ENCODE measurements around the gene ETV4.

The ETV4 gene

DNA sequence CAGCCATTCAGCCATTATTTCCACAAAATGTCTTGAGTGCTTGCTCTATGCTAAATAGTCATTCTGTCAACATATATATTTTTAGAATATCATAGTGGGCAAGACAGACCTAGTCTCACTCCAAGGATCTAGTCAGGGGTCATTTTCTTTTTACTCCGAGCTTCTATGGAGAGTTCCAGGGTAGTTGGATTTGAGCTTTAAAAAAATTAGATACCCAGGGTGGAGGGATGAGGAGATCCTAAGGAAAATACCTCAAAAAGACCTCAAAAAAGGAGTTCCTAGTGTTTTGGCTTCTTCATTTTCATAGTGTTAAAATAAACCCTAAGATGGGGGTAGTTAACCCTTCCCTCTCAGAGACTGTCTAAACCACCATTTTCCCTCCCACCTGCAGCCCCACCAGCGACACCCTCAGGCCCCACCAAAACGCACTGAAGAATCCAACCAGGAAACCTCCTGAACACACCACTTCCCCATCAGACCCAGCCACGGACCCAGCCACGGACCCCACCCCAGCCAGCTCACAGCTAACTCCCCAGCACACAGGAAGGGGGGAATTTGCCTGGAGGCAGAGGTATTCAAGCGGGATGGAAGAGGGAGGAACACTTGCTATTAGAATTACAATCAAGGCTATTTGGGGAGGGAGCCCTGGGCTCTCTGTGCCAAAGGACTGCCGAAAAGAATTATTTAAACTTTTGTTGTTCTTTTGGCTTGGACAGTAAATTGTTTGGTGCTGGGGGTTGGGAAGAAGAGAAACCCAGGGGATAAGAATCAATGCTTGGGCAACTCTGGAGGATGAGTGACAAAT is 2.2 kb downstream of the ETV4 start:
- no peak for DNase-seq (ENCODE audit: low read depth)

DNA sequence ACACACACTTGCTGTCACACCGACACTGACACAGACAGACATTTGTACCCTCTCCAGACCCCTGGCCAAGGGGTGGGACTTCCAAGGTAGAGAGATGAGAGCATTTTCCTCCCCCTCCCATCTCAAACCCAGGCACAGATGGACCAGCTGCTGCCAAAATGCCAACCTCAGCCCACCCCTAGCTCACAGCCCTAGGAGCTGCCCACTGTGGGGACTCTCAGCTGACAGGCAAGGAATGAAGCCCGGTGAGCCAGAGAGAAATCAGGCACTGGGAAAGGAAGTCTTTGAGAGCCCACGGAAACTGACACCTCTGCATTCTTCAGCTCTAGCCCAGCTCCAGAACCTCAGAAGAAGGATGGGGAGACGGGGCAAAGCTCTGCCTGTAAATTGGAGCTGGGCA is 2.8 kb downstream of the ETV4 start:
- no peak for DNase-seq (ENCODE audit: low read depth)

DNA sequence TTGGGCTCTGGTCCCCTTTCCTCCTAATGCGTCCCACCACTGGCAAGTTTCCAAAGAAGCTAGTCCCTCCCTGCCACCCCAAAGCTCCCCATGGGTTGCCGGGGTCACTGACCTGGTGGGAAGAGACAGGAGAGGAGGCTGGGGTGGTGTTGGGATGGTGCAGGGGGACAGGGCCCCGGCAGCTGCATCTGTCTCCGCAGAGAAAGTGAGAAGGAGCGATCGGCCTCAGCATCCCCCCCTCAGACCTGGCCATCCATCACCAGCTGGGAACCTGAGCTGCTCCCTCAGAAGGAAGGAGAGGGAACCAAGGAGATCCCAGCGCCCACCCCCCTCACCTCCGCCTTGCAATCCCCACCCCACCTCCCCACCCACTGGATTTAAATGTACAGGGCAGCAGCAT is 3.3 kb downstream of the ETV4 start:
- no peak for DNase-seq (ENCODE audit: low read depth)

DNA sequence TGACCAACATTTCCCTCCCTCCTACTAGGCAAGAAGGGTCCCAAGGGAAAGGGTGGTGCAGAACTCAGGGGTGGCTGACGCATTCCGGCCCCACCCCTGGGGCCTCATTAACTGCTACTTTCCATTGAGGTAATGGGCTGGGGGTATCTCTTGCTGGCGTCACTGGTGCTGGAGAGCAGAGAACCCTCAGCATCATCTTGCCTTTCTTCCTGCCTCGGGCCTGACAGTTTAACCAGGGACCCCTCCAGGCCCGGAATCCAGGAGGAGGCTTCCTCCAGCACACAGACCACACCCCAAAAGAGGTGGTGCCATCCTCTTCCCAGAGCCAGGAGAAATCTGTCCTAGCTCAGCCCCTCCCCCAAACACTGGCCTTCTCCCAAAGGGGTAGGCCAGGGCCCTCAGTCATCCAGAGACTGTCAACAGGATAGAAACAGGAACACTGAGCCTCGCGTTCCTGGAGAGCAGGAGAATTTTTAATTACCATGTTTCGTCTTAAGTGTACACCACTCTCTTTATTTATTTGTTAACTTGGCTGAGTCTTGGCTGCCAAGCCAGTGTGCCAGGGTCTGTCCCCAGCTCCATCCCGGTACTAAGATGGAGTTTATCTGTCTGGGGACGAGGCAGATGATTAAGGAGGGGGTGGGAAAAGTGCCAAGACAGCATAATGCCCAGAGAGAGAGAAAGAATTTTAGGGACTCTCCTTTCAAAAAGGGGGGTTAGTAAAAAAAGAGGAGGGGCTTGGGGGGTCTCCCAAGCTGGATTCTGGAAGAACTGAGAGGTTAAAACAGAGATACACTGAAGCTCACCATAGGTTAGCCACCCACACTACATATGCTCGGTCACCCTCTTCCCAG is 5.1 kb downstream of the ETV4 start:
- DNase-seq (ENCODE audit: low read depth): no peak

DNA sequence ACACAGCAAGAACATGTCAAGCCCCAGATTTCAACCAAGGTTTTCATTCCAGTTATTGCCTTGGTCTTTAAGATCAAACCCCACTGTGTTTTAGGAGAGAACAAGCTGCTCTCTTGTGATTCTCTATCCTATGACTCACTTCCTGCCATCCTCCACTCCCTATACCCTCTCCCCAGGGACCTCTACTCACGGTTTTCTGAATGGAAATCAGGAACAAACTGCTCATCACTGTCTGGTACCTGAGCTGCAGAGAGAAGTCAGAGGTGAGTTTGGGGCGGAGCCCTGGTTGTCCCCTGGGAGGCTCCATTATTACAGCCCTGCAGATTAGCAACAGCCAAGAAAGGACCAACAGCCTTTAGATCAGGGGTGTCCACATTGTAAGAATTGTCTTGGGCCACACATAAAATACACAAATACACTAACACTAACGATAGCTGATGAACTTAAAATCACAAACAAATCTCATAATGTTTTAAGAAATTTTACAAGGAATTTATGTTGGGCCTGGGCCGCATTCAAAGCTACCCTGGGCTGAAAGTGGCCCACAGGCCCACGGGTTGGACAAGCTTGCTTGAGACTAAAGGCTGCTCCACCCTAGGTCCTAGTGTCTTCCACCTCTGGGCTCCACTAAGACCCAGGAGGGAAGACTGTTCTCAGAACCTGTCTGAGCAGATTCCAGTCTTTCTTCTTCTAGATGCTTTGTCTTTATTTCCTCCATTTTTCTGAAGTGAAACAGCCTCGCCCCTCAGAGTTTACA is 9.7 kb downstream of the ETV4 start:
- no peak for DNase-seq (ENCODE audit: low read depth)

DNA sequence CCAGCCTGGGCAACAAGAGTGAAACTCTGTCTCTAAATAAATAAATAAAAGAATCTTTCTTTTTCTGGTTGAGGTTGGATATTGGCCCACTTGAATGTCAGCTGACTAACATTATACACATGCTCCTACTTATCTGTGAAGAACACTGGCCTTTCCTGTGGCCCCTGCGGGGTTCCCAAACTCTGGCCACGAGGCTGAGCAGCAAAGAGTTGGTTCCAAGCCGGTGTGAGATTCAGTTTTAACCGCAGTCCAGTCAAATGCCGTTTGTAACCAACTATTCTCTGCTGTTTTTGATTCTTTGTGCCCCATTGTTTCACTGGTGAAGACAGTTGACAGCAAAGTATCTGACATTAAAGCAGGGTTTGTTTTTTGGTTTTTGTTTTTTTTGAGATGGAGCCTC is 11.2 kb downstream of the ETV4 start:
- no peak for DNase-seq (ENCODE audit: low read depth)

DNA sequence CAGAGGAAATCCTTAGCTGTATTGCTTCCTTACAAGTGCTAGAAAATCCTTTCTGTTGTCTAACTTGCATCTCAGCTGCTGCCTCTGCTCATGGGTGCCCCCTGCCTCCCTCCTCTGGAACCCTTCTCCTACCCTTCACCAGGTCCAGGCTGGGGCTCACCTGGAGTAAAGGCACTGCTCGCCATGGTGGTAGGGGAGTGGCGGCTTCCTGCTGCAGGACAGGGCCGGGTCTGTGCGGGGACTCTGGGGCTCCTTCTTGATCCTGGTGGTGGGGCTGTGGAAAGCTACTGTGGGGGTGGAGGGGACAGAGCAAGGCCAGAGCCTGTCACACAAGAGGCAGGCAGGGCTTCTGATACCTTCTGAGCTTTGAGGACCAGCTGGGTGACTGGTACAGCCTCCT is 12.4 kb downstream of the ETV4 start:
- no peak for DNase-seq (ENCODE audit: low read depth)

DNA sequence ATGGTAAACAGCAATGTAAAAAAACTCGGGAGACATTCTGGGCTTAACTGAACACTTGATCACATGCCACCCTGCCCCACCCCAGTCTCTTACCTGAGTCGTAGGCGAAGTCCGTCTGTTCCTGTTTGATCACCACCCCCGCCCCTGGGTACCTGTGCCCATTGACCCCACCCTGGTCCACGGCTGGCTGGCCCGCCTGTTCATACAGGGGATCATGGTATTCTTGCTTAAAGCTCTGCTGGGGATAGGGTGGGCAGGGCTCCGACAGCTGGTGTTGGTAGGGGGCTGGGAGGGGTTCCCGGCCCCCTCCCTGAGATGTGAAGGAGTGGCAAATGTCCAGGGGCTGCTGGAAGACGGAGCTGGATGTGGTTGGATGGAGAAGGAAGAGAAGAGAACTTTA is 13.6 kb downstream of the ETV4 start:
- DNase-seq (ENCODE audit: low read depth): no peak

DNA sequence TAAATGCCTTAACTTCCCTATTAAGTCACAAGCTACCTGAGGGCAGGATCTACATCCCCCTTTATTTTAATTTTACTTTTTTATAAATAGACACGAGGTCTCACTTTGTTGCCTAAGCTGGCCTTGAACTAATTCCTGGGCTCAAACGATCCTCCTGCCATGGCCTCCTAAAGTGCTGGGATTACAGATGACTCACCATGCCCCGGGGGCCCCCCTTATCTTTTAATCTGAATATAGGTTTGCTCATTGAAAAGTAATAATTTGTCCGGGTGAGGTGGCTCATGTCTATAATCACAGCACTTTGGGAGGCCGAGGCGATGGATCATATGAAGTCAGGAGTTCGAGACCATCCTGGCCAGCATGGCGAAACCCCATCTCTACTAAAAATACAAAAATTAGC is 14.2 kb downstream of the ETV4 start:
- DNase-seq (ENCODE audit: low read depth): no peak

DNA sequence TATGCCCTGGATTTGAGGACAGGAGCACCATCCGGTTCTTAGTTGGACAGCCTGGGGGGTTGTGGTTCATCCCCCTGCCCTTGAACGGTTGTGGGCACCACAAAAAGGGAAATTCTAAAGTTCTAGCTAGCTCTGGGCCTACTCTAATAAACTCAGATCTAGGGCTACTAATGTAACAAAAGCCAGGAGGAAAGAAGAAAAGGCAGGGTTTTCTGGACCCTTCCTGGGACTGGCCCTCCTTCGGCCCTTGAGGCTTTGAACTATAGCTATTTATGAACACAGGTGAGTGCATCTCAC is 15.1 kb downstream of the ETV4 start:
- no peak for DNase-seq (ENCODE audit: low read depth)

DNA sequence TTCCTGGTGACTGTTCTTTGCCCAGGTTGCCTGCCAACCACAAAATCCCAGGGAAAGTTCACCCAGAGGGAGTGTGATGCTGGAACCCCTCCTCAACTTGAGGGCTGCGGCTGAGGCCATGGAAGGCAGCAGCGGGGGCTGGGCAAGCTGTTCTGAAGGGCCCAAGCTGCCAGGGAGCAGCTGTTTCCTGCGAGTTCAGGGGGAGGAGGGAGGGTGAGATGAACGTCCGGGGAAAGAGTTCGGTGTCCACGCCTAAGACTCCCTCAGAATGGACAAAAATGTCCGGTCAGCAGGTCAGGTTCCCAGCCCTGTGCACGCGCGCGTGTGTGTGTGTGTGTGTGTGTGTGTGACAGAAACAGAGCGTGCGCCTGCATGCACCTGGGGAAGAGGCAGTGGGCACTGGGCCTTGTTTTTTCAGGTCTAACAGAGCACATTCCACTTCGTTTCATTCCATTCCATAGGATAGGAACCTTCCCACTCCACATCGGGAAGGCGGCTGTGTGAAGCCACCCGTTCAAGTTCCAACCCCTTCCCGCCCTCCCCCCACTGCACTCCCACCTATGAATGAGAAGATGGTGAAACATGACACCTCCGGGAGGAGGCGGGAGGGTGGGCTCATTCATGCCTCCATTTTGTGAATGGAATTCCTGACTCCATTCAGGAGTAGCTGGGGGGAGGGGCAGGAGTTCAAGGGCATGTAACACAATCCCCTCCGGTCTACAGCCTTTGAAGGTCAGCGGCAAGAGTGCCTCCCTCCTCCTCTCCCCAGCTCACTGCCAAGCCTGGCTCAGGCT is 15.7 kb downstream of the ETV4 start:
- no peak for DNase-seq (ENCODE audit: low read depth)

DNA sequence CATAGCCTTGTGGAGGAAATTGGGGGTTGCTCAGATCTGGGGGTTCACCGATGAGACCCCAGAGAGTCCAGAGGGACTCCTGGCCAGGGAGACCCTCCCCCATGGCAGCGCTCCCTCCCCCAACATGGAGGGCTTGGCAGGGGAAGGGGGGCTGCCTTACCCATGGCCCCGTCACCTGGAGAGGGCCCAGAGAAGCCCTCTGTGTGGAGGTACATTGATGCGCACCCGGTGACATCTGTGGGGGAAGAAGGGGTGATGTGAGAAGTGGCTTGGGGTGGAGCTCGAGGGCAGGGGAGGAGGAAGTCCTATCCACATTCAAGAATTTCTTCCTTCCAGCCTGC is 16.2 kb downstream of the ETV4 start:
- DNase-seq (ENCODE audit: low read depth): no peak

DNA sequence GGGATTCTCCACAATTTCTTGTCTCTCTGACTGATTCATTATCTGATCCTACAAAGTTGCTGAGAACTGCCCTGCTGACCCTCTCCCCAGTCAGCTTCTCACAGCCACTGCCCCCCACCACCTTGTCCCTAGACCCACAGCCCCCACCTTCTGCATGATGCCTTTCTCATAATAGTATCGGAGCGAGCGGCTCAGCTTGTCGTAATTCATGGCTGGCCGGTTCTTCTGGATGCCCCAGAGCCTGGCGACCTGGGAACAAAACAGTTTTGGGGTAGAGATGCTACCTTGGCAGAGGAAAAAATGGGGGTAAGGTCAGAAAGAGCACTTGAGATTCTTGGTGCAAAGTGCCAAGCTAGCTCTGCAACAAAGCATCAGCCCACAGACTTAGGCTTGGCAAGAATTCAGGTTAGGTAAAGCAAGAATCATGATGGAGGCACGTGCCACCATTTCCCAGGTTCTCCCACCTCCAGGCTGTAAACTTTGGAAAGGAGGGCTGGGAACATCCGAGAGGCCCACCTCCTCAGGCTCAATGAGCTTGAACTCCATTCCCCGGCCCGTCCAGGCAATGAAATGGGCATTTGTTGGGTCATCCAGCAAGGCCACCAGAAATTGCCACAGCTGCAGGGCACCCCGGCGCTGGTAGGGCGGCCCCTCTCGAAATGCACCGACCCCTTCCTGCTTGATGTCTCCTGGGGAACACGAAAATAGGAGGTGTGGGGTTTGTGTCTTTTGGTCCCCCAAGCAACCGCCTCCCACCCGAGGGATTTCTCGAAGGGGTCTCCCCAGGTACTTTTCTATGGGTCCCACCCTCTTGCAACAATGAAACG is 16.9 kb downstream of the ETV4 start:
- no peak for DNase-seq (ENCODE audit: low read depth)

DNA sequence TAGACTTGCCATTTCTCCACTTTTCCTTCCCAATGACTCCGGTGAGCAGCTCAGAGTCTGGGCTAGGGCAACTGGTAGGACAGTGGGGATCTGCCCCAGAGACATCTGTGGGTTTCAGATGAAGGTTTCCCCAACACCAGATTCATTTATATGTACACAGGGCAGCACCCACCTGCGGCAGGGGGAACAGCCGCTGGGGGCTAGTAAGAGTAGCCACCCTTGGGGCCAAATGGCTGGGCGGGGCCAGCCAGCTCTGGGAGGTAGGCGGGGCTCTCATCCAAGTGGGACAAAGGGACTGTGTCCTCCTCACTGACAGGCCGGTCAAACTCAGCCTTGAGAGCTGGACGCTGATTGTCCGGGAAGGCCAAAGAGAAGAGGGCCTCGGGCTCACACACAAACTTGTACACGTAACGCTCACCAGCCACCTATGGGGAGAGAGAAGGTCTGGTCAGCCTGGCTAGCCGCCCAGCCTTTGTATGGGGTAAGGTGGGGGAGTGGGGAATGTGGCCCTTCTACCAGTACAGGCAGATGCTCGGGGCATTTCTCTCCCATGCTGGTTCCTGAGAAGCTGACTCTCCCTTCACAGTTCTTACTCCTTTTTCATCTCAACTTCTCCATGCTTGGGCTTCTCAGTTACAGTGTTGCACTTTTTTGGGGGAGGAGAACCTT is 17.7 kb downstream of the ETV4 start:
- DNase-seq (ENCODE audit: low read depth): no peak

DNA sequence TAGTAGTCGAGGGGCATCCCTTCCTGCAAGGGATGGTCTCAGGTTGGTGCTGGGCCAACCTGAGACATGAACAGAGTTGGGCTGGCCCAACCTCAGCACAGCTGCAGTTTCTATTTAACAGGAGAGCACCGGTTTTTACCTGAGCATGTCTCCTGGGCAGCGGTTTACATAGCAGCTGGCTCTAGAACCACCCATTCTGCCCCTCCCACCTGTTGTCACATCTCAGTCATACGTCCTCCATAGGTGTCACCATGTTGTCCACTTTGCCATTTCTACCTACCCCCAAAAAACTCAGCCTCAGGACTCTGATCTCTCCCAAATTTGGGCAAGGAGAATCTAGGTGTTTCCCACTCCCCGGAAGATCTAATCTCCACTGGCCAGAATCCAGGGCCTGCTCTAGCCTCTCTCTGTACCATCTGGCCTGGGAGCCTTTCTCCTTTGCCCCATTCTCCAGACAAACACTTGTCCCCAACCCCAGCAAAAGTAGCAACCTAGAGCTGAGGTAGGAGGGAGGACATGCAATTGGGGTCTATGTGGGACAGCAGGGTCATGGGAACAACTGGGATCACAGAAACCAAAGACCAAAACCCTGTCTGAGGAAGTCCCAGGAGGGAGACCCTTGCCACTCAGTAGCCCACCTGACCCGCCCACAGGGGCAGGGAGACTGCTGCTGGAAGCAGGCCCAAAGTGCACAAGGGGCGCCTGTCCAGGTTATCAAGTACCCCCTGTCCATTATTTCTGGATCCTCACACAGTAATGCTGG is 19.1 kb downstream of the ETV4 start:
- no peak for DNase-seq (ENCODE audit: low read depth)

DNA sequence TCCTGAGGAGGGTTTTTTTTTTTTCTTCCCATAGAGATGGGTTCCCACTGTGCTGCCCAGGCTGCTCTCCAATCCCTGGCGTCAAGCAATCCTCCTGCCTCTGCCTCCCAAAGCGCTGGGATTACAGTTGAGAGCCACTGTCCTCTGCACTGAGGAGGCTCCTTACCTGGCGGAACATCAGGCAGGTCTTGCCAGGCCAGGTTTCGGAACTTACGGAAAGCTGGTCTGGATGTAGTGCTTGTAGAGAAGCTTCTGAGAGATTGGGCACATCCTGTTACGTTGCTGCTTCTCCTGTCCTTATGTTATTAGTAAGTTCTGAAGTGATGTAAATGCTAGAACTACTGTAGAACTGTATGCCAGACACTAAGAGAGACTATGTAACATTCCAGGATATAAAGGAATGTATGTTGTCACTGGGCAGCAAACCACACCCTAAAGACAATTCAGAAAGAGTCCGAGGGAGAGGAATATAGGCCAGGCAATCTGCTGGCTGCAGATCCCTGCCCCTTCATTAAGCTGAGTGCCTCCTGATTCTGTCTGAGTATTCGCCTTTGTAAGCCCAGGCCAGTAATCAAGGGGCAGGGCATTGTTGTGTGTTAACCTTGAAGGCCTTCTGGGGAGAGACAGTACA is 21.1 kb downstream of the ETV4 start:
- no peak for DNase-seq (ENCODE audit: low read depth)

DNA sequence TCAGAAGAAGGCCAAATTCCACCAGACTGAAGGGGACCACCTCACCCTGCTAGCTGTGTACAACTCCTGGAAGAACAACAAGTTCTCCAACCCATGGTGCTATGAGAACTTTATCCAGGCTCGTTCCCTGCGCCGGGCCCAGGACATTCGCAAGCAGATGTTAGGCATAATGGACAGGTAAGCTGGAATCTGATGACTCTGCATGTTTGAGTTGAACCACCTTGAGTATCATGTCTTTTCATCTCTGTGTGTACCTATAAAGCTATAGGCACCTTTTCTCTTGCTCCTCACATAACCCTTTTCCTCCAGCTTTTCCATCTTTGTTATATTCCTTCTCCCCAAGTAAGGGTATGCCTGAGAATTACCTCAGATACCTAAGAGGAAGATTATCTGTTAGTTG is 24.8 kb downstream of the ETV4 start:
- DNase-seq (ENCODE audit: low read depth): no peak

DNA sequence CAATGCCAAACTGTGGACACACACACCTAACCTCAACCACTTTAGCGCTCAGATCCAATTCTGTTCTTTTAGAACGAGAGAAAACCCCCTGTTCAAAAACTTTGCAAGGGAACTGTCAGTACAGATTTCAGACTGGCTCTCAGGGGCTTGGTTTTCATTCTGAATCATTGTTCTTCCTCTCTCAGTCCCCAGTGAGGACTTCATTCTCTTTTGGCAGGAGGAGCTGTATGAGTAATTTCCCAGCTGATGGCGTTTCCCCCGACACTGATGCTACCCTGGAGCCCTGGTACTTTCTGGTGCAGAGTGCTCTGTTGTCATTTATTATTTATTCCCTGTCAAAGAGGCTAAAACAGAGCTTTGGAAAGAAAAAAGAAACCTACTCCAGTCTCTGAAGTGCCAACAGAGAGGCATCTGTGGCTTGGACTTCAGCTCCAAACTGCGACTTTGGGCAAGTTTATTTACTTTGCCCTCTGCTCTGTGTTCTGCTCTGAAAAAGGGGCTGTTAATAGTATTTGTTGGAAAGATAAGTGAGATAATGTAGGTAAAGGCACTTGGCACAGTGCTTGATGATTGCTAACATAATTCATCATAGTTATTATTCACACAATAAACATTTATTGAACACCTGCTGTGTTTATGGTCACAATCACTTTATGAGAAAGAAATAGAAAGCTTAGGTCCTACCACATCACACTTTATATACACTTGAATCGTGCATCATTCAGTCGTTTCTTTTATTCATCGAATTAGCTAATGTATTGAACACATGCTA is 28.3 kb downstream of the ETV4 start:
- DNase-seq (ENCODE audit: low read depth): no peak

DNA sequence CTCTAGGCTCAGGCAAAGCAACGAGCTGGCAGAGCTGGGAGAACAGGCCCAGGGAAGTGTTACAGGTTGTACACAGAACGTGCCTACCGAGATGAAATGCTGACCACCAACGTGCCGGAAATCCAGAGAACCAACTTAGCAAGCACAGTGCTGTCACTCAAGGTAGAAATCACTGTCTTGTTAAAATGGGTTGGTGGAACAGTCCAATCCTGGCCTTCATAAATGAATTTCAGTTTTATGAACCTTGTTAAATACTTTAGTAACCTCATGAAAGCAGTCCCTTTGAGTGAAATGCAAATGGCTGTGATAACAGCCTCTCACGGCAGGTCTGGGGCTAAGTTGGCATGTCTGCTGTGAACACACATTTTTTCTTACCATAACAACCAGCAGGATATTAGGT is 29.0 kb downstream of the ETV4 start:
- no peak for DNase-seq (ENCODE audit: low read depth)
